Measurements from ENCODE around the gene BUD13.

BUD13 gene

DNA sequence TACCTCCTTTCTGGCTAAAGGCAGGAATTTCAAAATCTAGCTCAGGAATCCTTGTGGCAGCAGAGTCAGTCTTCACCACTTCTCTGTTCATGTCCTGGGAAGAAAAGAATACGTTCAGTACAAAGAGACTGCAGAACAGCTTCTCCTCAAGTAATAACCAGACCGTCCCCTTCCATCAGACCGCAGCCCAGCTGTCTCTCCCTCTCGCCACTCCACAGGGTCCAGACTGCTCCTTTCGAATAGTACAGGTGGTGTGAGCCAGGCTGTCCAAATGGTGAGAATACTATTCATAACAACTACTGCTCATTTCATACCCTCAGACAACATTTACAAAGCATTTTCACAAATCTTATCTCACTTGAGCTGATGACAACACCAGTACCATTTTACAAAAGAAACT, 14.2 kb upstream of the BUD13 start:
- H3K27ac ChIP-seq (ENCODE audit: extremely low read depth, low read depth, low read length) = no peak overlapping the region
- peak overlapping the region; percentile 81 for H3K4me3 ChIP-seq (ENCODE audit: low read depth, low read length)
- ChIA-PET POLR2A (interaction anchor here (1.3 to 2.6 kb wide), 4 partner anchors 14 to 357 kb away, joined by 4 to 14 read pairs (median 6); partner anchors contain the start of genes BUD13 and PAFAH1B2), CTCF (interaction anchor here (0.6 to 3.0 kb wide), 8 partner anchors 13 to 440 kb away, joined by 3 to 16 read pairs (median 4); no protein-coding TSS in a partner anchor)
- H3K36me3 ChIP-seq (ENCODE audit: control insufficient read depth in 2 of 2, insufficient read depth in 1 of 2, low read length in 2 of 2) = peaks cover 0 to 51% of the 10 kb centered on the region in 2 experiments; a peak in 1 of 3 replicates
- TF ChIP-seq ZNF549 (tag by site-specific recombination; IDR thresholded peaks at IDR 0.05) (no peak), MEIS1 (CRISPR knock-in tag; IDR thresholded peaks at IDR 0.05; ENCODE audit: borderline replicate concordance) (no peak), ZNF544 (tag by site-specific recombination; IDR thresholded peaks at IDR 0.05) (no peak), ZFP41 (tag by site-specific recombination; IDR thresholded peaks at IDR 0.05; ENCODE audit: borderline replicate concordance) (no peak), GLIS1 (tag by site-specific recombination; IDR thresholded peaks at IDR 0.05) (no peak), HOXD13 (CRISPR knock-in tag; IDR thresholded peaks at IDR 0.05; ENCODE audit: borderline replicate concordance) (no peak), ZNF184 (tag by site-specific recombination; IDR thresholded peaks at IDR 0.05) (no peak), ZFP3 (tag by site-specific recombination; IDR thresholded peaks at IDR 0.05; ENCODE audit: low read depth) (no peak), ZBTB8A (tag by site-specific recombination; IDR thresholded peaks at IDR 0.05) (no peak), ZNF571 (tag by site-specific recombination; IDR thresholded peaks at IDR 0.05) (no peak), ZNF785 (tag by site-specific recombination; IDR thresholded peaks at IDR 0.05) (no peak), ZNF169 (tag by site-specific recombination; IDR thresholded peaks at IDR 0.05) (no peak), ZNF174 (tag by site-specific recombination; IDR thresholded peaks at IDR 0.05) (no peak), ZNF404 (tag by site-specific recombination; IDR thresholded peaks at IDR 0.05) (no peak)
- TF ChIP-seq, protein P1, sequence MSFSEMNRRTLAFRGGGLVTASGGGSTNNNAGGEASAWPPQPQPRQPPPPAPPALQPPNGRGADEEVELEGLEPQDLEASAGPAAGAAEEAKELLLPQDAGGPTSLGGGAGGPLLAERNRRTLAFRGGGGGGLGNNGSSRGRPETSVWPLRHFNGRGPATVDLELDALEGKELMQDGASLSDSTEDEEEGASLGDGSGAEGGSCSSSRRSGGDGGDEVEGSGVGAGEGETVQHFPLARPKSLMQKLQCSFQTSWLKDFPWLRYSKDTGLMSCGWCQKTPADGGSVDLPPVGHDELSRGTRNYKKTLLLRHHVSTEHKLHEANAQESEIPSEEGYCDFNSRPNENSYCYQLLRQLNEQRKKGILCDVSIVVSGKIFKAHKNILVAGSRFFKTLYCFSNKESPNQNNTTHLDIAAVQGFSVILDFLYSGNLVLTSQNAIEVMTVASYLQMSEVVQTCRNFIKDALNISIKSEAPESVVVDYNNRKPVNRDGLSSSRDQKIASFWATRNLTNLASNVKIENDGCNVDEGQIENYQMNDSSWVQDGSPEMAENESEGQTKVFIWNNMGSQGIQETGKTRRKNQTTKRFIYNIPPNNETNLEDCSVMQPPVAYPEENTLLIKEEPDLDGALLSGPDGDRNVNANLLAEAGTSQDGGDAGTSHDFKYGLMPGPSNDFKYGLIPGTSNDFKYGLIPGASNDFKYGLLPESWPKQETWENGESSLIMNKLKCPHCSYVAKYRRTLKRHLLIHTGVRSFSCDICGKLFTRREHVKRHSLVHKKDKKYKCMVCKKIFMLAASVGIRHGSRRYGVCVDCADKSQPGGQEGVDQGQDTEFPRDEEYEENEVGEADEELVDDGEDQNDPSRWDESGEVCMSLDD (tag by site-specific recombination; IDR thresholded peaks at IDR 0.05) = no peak
- TF ChIP-seq, protein P2, sequence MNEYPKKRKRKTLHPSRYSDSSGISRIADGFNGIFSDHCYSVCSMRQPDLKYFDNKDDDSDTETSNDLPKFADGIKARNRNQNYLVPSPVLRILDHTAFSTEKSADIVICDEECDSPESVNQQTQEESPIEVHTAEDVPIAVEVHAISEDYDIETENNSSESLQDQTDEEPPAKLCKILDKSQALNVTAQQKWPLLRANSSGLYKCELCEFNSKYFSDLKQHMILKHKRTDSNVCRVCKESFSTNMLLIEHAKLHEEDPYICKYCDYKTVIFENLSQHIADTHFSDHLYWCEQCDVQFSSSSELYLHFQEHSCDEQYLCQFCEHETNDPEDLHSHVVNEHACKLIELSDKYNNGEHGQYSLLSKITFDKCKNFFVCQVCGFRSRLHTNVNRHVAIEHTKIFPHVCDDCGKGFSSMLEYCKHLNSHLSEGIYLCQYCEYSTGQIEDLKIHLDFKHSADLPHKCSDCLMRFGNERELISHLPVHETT (tag by site-specific recombination; IDR thresholded peaks at IDR 0.05) = no peak
- TF ChIP-seq, protein P3, sequence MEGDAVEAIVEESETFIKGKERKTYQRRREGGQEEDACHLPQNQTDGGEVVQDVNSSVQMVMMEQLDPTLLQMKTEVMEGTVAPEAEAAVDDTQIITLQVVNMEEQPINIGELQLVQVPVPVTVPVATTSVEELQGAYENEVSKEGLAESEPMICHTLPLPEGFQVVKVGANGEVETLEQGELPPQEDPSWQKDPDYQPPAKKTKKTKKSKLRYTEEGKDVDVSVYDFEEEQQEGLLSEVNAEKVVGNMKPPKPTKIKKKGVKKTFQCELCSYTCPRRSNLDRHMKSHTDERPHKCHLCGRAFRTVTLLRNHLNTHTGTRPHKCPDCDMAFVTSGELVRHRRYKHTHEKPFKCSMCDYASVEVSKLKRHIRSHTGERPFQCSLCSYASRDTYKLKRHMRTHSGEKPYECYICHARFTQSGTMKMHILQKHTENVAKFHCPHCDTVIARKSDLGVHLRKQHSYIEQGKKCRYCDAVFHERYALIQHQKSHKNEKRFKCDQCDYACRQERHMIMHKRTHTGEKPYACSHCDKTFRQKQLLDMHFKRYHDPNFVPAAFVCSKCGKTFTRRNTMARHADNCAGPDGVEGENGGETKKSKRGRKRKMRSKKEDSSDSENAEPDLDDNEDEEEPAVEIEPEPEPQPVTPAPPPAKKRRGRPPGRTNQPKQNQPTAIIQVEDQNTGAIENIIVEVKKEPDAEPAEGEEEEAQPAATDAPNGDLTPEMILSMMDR (tag by site-specific recombination; IDR thresholded peaks at IDR 0.05) = no peak
- TF ChIP-seq, protein P4, sequence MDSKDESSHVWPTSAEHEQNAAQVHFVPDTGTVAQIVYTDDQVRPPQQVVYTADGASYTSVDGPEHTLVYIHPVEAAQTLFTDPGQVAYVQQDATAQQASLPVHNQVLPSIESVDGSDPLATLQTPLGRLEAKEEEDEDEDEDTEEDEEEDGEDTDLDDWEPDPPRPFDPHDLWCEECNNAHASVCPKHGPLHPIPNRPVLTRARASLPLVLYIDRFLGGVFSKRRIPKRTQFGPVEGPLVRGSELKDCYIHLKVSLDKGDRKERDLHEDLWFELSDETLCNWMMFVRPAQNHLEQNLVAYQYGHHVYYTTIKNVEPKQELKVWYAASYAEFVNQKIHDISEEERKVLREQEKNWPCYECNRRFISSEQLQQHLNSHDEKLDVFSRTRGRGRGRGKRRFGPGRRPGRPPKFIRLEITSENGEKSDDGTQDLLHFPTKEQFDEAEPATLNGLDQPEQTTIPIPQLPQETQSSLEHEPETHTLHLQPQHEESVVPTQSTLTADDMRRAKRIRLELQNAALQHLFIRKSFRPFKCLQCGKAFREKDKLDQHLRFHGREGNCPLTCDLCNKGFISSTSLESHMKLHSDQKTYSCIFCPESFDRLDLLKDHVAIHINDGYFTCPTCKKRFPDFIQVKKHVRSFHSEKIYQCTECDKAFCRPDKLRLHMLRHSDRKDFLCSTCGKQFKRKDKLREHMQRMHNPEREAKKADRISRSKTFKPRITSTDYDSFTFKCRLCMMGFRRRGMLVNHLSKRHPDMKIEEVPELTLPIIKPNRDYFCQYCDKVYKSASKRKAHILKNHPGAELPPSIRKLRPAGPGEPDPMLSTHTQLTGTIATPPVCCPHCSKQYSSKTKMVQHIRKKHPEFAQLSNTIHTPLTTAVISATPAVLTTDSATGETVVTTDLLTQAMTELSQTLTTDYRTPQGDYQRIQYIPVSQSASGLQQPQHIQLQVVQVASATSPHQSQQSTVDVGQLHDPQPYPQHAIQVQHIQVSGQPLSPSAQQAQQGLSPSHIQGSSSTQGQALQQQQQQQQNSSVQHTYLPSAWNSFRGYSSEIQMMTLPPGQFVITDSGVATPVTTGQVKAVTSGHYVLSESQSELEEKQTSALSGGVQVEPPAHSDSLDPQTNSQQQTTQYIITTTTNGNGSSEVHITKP (tag by site-specific recombination; IDR thresholded peaks at IDR 0.05) = no peak
- TF ChIP-seq, protein P5, sequence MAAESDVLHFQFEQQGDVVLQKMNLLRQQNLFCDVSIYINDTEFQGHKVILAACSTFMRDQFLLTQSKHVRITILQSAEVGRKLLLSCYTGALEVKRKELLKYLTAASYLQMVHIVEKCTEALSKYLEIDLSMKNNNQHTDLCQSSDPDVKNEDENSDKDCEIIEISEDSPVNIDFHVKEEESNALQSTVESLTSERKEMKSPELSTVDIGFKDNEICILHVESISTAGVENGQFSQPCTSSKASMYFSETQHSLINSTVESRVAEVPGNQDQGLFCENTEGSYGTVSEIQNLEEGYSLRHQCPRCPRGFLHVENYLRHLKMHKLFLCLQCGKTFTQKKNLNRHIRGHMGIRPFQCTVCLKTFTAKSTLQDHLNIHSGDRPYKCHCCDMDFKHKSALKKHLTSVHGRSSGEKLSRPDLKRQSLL (tag by site-specific recombination; IDR thresholded peaks at IDR 0.05) = no peak
- no peaks in the 10 kb centered on the region for H3K9me3 ChIP-seq (ENCODE audit: control insufficient read depth, insufficient read depth, low read depth, low read length)
- H3K4me1 ChIP-seq (ENCODE audit: control insufficient read depth, insufficient read depth, low read length) = no peaks in the 10 kb centered on the region
